NCI-H748 (cell line): Measurements from ENCODE around the gene SPTSSA.
"Not testable (repeated sequence)": the region's sequence is repeated elsewhere in the genome, so short reads cannot be mapped to it uniquely, and the experiment has no call there.

ENCODE experiments used
- DNase-seq: peaks from one replicate; lab custom pipeline; 2025; ENCODE audit not compliant: unreplicated experiment; lab: John Stamatoyannopoulos, UW

Gene SPTSSA

GRCh38 chr14:34462132-34462893 lies at the start of gene SPTSSA:
Gene SPTSSA, minus strand, starts transcription at chr14:34462240. Its CDS starts 33 bp downstream, at chr14:34462207.
- peak; percentile 94 for DNase-seq

- DNase-seq = no peak
Observed at GRCh38 chr14:34507884-34508283, 45.8 kb upstream of the SPTSSA start.

- DNase-seq = no peak
Observed at GRCh38 chr14:34507459-34507858, 45.4 kb upstream of the SPTSSA start.

GRCh38 chr14:34505124-34505491 lies 43.1 kb upstream of the SPTSSA start:
- not testable (repeated sequence) for DNase-seq

- DNase-seq = not testable (repeated sequence)
Observed at GRCh38 chr14:34504027-34504426, 42.0 kb upstream of the SPTSSA start.

- DNase-seq = no peak
Observed at GRCh38 chr14:34502545-34503225, 40.6 kb upstream of the SPTSSA start.

- DNase-seq = no peak
Observed at GRCh38 chr14:34502001-34502400, 40.0 kb upstream of the SPTSSA start.

GRCh38 chr14:34501004-34501580 lies 39.1 kb upstream of the SPTSSA start:
- DNase-seq = no peak

- DNase-seq = peak; percentile 63
Observed at GRCh38 chr14:34498684-34499412, 36.8 kb upstream of the SPTSSA start.

- DNase-seq = no peak
Observed at GRCh38 chr14:34496679-34497513, 34.9 kb upstream of the SPTSSA start.

GRCh38 chr14:34496007-34496678 lies 34.1 kb upstream of the SPTSSA start:
- no peak for DNase-seq

- DNase-seq = no peak
Observed at GRCh38 chr14:34489324-34489723, 27.3 kb upstream of the SPTSSA start.

- DNase-seq = no peak
Observed at GRCh38 chr14:34488528-34488927, 26.5 kb upstream of the SPTSSA start.

- DNase-seq = no peak
Observed at GRCh38 chr14:34484726-34485125, 22.7 kb upstream of the SPTSSA start.

GRCh38 chr14:34482463-34482862 lies 20.4 kb upstream of the SPTSSA start:
- no peak for DNase-seq

- no peak for DNase-seq
Observed at GRCh38 chr14:34479694-34480093, 17.7 kb upstream of the SPTSSA start.

- DNase-seq = no peak
Observed at GRCh38 chr14:34478261-34478660, 16.2 kb upstream of the SPTSSA start.

GRCh38 chr14:34476036-34476435 lies 14.0 kb upstream of the SPTSSA start:
- not testable (repeated sequence) for DNase-seq

GRCh38 chr14:34475163-34475562 lies 13.1 kb upstream of the SPTSSA start:
- no peak for DNase-seq

- no peak for DNase-seq
Observed at GRCh38 chr14:34474187-34474679, 12.2 kb upstream of the SPTSSA start.
